NB4 (cell line): ENCODE results near the gene GFRA3.

Experiments
- DNase-seq: peaks from one replicate; pipeline ENCODE4 v3.0.0; 2010; ENCODE audit warnings: low read depth
- H3K4me3 ChIP-seq: one replicate; pipeline ENCODE4 v1.5.1; 2011; ENCODE audit warnings: mild to moderate bottlenecking, low read depth, low read length, moderate library complexity
- CTCF ChIP-seq: IDR thresholded peaks from one replicate; pipeline ENCODE4 v1.5.1; 2012; ENCODE audit warnings: low read depth, low read length
- MYC ChIP-seq: IDR thresholded peaks from 2 replicates; pipeline ENCODE4 v1.6.1; 2011; ENCODE audit warnings: low read depth, low read length
- POLR2A ChIP-seq: IDR thresholded peaks from 2 replicates; pipeline ENCODE4 v1.6.1; 2011; ENCODE audit warnings: mild to moderate bottlenecking; ENCODE audit not compliant: insufficient read length; ENCODE audit errors: extremely low read depth
- TF ChIP-seq, protein P1 (sequence below): IDR thresholded peaks from 2 replicates; pipeline ENCODE4 v1.6.1; 2011; ENCODE audit warnings: low read depth, low read length

GFRA3 gene

GRCh38 chr5:138213161-138214029 lies 61.0 kb downstream of the GFRA3 start, which contains the start of gene CDC23:
Gene CDC23 (minus strand): TSS chr5:138213323. CDS start chr5:138213312, 11 bp downstream.
- peak; percentile 97 for DNase-seq
- H3K4me3 ChIP-seq = peak within 1 kb of the TSS; percentile 100
- TF ChIP-seq MYC (peak; percentile 35; the same call in 1 of the 2 replicates), CTCF (no peak), POLR2A (peak; percentile 66)
- TF ChIP-seq, protein P1, sequence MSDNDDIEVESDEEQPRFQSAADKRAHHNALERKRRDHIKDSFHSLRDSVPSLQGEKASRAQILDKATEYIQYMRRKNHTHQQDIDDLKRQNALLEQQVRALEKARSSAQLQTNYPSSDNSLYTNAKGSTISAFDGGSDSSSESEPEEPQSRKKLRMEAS = no peak

- TF ChIP-seq, protein P1 = no peak
- no peak for TF ChIP-seq MYC
- TF ChIP-seq CTCF = no peak
- no peak for TF ChIP-seq POLR2A
- DNase-seq = no peak
- H3K4me3 ChIP-seq = peak overlapping the region; percentile 100
Observed at GRCh38 chr5:138212828-138213160, 61.6 kb downstream of the GFRA3 start.

GRCh38 chr5:138210985-138211384 lies 63.4 kb downstream of the GFRA3 start:
- no peak overlapping the region for H3K4me3 ChIP-seq
- no peak for DNase-seq
- TF ChIP-seq, protein P1 = no peak
- TF ChIP-seq MYC = no peak
- no peak for TF ChIP-seq POLR2A
- no peak for TF ChIP-seq CTCF
